Measurements from ENCODE around the gene DIRAS1. TPM values are rescaled to one million over a fixed set of nuclear protein-coding genes. Genes with fewer than 3 reads are reported as not detected.

Gene DIRAS1
- polyA plus RNA-seq, 1 experiment: 21.4 TPM

DNA sequence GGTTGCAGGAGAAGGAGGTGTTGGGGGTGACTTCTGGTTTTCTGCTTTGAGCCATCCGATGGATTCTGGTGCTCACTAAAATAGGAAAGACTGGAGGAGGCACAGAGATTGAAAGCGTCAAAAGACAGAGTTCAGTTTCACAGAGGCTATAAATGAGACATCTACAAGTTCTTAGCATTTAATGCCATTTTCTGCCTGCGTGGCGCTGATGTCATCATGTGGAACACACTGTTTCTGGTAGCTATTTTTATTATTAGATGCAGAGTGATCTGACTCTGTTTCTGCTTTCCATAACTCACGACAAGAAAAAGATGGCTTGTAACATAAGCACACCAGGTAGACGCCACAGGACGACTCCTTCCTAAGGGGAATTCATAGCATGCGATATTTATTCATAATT lies 21.9 kb upstream of the DIRAS1 start:
- Histone ChIP-seq H3K36me3 (ENCODE audit: control insufficient read depth, insufficient read depth, low read length) (no peaks in the 10 kb centered on the region), H3K27me3 (ENCODE audit: control insufficient read depth, insufficient read depth, low read length) (no peaks in the 10 kb centered on the region), H3K4me3 (ENCODE audit: low read depth, low read length) (no peak overlapping the region)
- ChIA-PET CTCF (interaction anchor here (1.3 to 12.6 kb wide), 2 partner anchors 40 to 94 kb away, joined by 3 to 244 read pairs; partner anchors contain the start of gene SGTA), POLR2A (no interaction called here)
- DNase-seq (ENCODE audit: low read depth): no peak
- TF ChIP-seq, protein P1, sequence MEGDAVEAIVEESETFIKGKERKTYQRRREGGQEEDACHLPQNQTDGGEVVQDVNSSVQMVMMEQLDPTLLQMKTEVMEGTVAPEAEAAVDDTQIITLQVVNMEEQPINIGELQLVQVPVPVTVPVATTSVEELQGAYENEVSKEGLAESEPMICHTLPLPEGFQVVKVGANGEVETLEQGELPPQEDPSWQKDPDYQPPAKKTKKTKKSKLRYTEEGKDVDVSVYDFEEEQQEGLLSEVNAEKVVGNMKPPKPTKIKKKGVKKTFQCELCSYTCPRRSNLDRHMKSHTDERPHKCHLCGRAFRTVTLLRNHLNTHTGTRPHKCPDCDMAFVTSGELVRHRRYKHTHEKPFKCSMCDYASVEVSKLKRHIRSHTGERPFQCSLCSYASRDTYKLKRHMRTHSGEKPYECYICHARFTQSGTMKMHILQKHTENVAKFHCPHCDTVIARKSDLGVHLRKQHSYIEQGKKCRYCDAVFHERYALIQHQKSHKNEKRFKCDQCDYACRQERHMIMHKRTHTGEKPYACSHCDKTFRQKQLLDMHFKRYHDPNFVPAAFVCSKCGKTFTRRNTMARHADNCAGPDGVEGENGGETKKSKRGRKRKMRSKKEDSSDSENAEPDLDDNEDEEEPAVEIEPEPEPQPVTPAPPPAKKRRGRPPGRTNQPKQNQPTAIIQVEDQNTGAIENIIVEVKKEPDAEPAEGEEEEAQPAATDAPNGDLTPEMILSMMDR (IDR thresholded peaks at IDR 0.05; ENCODE audit: insufficient read depth, low read depth, low read length): no peak

DNA sequence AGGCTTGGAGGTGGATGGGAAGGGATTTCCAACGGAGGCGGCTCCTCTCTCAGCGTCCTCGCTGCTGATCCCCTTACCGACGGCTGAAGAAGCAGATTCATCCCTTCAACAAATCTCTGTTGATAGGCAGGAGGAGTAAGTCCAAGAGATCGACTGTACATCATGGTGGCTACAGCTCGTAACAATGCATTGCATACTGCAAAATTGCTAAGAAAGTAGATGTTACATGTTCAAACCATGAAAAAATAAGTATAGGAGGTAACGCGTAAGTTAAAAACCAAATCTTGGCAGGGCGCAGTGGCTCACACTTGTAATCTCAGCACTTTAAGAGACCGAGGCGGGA lies 19.1 kb upstream of the DIRAS1 start:
- Histone ChIP-seq H3K4me3 (ENCODE audit: low read depth, low read length) (no peak overlapping the region), H3K27me3 (ENCODE audit: control insufficient read depth, insufficient read depth, low read length) (no peaks in the 10 kb centered on the region), H3K36me3 (ENCODE audit: control insufficient read depth, insufficient read depth, low read length) (peaks cover 4% of the 10 kb centered on the region)
- no peak for DNase-seq (ENCODE audit: low read depth)
- ChIA-PET POLR2A (no interaction called here), CTCF (interaction anchor here (1.5 to 2.2 kb wide), 2 partner anchors 9 to 92 kb away, joined by 6 to 14 read pairs; no protein-coding TSS in a partner anchor)
- TF ChIP-seq, protein P1 (IDR thresholded peaks at IDR 0.05; ENCODE audit: insufficient read depth, low read depth, low read length): no peak

DNA sequence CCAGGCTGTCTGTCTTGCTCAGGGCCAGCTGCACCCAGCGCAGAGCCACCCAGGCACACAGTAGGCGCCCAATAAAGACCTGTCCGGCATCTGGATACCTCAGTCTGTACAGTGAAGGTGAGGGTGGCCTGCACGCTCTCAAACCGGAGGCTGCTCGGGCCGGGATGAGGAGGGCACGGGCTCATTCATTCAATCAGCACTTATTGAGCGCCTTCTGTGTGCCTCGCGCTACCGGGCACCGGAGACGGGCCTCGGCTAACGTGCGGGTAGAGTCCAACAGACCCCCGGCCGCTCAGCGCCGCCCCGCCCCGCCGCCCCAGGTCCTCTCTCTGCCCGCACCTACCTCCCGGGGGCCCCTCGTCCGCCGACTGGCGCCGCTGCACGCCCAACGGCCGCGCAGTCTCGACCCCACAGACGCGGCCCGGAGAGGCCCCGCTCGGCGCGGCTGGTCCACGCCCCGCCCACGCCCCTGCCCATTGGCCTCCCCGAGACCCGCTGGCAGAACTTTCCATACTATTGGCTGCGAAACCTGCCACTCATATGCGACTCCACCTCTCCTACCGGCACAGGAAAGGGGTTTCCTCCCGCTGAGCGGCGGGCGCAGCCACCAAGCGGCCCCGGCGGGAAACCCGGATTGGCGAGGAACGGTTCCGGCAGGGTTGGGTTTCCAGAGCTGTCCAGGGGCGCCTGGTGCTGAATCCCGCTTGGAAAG lies 18.6 kb upstream of the DIRAS1 start, which contains the start of gene SLC39A3:
SLC39A3 (minus strand) TSS at position 416 of the 712 bp plus-strand sequence. CDS start 2,760 bp downstream, outside the sequence.
- ChIA-PET CTCF (interaction anchor here (0.8 to 2.2 kb wide), 3 partner anchors 10 to 92 kb away, joined by 3 to 14 read pairs (median 6); no protein-coding TSS in a partner anchor), POLR2A (no interaction called here)
- Histone ChIP-seq H3K27me3 (ENCODE audit: control insufficient read depth, insufficient read depth, low read length) (no peaks in the 10 kb centered on the region), H3K4me3 (ENCODE audit: low read depth, low read length) (peak within 1 kb of the TSS; percentile 88), H3K36me3 (ENCODE audit: control insufficient read depth, insufficient read depth, low read length) (peaks cover 6% of the 10 kb centered on the region)
- TF ChIP-seq, protein P1 (IDR thresholded peaks at IDR 0.05; ENCODE audit: insufficient read depth, low read depth, low read length): peak; percentile 34
- DNase-seq (ENCODE audit: low read depth): peak; percentile 76

DNA sequence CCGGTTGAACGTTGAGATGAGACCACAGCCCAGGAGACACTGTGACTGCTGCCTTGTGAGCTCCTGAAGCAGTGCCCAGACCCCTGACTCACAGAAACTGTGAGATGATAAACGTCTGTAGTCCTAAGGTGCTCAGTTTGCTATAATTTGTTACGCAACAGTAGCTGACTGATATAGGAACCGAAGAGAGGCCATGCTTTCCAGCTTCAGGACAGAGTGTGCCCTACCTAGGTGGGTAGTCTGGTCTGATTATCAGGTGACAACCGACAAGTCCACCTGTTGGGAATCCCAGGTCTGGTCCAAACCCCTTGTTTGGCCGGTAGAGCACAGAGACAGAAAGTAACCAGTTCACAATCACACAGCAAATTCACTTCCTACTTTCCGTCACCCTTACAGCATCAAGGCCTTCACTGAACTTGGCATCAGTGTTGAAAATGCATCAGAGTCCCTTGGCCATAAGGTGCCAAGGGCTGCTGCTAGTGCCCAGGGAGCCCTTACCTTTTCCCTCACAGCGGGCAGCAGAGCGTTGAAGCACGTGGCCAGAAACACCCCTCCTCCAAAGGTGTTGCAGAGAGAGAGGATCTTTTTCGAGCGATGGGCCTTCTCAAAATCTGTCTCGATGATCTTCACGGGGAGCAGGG lies 15.5 kb upstream of the DIRAS1 start:
- TF ChIP-seq, protein P1 (IDR thresholded peaks at IDR 0.05; ENCODE audit: insufficient read depth, low read depth, low read length): no peak
- DNase-seq (ENCODE audit: low read depth): no peak
- Histone ChIP-seq H3K36me3 (ENCODE audit: control insufficient read depth, insufficient read depth, low read length) (peaks cover 10% of the 10 kb centered on the region), H3K4me3 (ENCODE audit: low read depth, low read length) (no peak overlapping the region), H3K27me3 (ENCODE audit: control insufficient read depth, insufficient read depth, low read length) (no peaks in the 10 kb centered on the region)
- CTCF ChIA-PET: interaction anchor here (0.5 to 1.2 kb wide), 2 partner anchors 13 to 47 kb away, joined by 3 to 4 read pairs; no protein-coding TSS in a partner anchor
- POLR2A ChIA-PET: no interaction called here

DNA sequence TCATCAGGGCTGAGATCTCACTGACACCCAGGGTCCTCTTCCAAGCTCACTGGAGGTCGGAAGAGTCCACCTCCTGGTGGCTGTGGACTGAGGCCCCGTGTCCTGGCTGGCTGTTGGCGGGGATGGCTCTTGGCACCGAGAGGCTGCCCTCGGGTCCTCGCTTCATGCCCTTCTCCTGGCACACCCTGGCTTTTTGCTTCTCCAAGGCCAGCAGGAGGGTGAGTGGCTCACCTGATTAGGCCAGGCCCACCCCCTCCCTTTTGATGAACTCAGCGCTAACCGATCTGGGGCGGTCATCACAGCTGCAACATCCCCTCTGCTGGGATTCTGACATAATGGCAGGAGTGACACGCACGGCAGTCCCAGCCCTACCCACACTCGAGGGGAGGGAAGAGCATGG lies 14.2 kb upstream of the DIRAS1 start:
- ChIA-PET POLR2A (no interaction called here), CTCF (interaction anchor here (0.6 to 1.2 kb wide), 3 partner anchors 14 to 226 kb away, joined by 3 to 4 read pairs (median 3); no protein-coding TSS in a partner anchor)
- H3K4me3 ChIP-seq (ENCODE audit: low read depth, low read length): no peak overlapping the region
- TF ChIP-seq, protein P1 (IDR thresholded peaks at IDR 0.05; ENCODE audit: insufficient read depth, low read depth, low read length): no peak
- peaks cover 10% of the 10 kb centered on the region for H3K36me3 ChIP-seq (ENCODE audit: control insufficient read depth, insufficient read depth, low read length)
- no peaks in the 10 kb centered on the region for H3K27me3 ChIP-seq (ENCODE audit: control insufficient read depth, insufficient read depth, low read length)
- no peak for DNase-seq (ENCODE audit: low read depth)
